HepG2 (cell line): ENCODE results near the gene NDOR1. TPM values are rescaled to one million over a fixed set of nuclear protein-coding genes. Genes with fewer than 3 reads are reported as not detected.

Experiments used
- ATF7-NPFF ChIP-seq: sonication (generic); formaldehyde crosslinking; IDR thresholded peaks from 2 replicates; pipeline ENCODE4 v1.8.1; 2023; ENCODE audit warnings: mild to moderate bottlenecking, low read depth, missing genetic modification reagents, moderate library complexity
- CEBPB ChIP-seq: IDR thresholded peaks from 2 replicates; pipeline ENCODE4 v1.6.1; 2011; ENCODE audit warnings: low read depth, low read length, improper control_type of control experiment, borderline replicate concordance
- CHCHD3 ChIP-seq: sonication (generic); formaldehyde crosslinking; IDR thresholded peaks from 2 replicates; pipeline ENCODE4 v1.8.0; 2022; ENCODE audit warnings: mild to moderate bottlenecking, missing genetic modification reagents, moderate library complexity
- ESRRA ChIP-seq: sonication (generic); formaldehyde crosslinking; IDR thresholded peaks from 2 replicates; pipeline ENCODE4 v1.5.1; 2020; ENCODE audit warnings: mild to moderate bottlenecking, low read depth, missing genetic modification reagents
- MED1 ChIP-seq: sonication (generic); formaldehyde crosslinking; IDR thresholded peaks from 2 replicates; pipeline ENCODE4 v1.4.0; 2020; ENCODE audit warnings: missing genetic modification reagents
- SIN3B ChIP-seq: fragments of 150-350 bp; IDR thresholded peaks from 2 replicates; pipeline ENCODE4 v1.6.1; 2014; ENCODE audit warnings: low read length
- SKI ChIP-seq: fragments of 450-650 bp; IDR thresholded peaks from one replicate; pipeline ENCODE4 v1.6.1; 2018; ENCODE audit warnings: mild to moderate bottlenecking; ENCODE audit not compliant: partially characterized antibody
- SNAI1 ChIP-seq: sonication (generic); formaldehyde crosslinking; IDR thresholded peaks from 2 replicates; pipeline ENCODE4 v1.5.0; 2020; ENCODE audit warnings: mild to moderate bottlenecking, missing genetic modification reagents, borderline replicate concordance
- TEF ChIP-seq: sonication (generic); formaldehyde crosslinking; IDR thresholded peaks from 2 replicates; pipeline ENCODE4 v1.5.0; 2020; ENCODE audit warnings: missing genetic modification reagents
- TFDP1 ChIP-seq: IDR thresholded peaks from 2 replicates; pipeline ENCODE4 v1.6.1; 2016; ENCODE audit warnings: missing compliant biosample characterization, missing genetic modification reagents, borderline replicate concordance
- TOPORS ChIP-seq: sonication (generic); formaldehyde crosslinking; IDR thresholded peaks from 2 replicates; pipeline ENCODE4 v1.8.0; 2023; ENCODE audit warnings: mild to moderate bottlenecking, missing genetic modification reagents
- ZFAT ChIP-seq: sonication (generic); formaldehyde crosslinking; conservative IDR thresholded peaks from 2 replicates; pipeline ENCODE4 v1.8.1; 2023; ENCODE audit warnings: missing genetic modification reagents, inconsistent platforms
- ZNF292 ChIP-seq: sonication (generic); formaldehyde crosslinking; IDR thresholded peaks from 2 replicates; pipeline ENCODE4 v1.8.1; 2022; ENCODE audit warnings: mild to moderate bottlenecking, low read depth, missing genetic modification reagents, borderline replicate concordance
- ZNF331 ChIP-seq: sonication (generic); formaldehyde crosslinking; IDR thresholded peaks from 2 replicates; pipeline ENCODE4 v1.4.0; 2020; ENCODE audit warnings: missing genetic modification reagents
- ZNF354B ChIP-seq: sonication (generic); formaldehyde crosslinking; IDR thresholded peaks from 2 replicates; pipeline ENCODE4 v1.8.0; 2022; ENCODE audit warnings: mild to moderate bottlenecking, missing genetic modification reagents
- ZNF530 ChIP-seq: sonication (generic); formaldehyde crosslinking; IDR thresholded peaks from 2 replicates; pipeline ENCODE4 v1.5.0; 2020; ENCODE audit warnings: low read depth, mild to moderate bottlenecking, missing genetic modification reagents
- ZNF7 ChIP-seq: IDR thresholded peaks from 2 replicates; pipeline ENCODE4 v1.6.1; 2016; ENCODE audit warnings: missing biosample characterization, missing genetic modification reagents
- ZNF879 ChIP-seq: sonication (generic); formaldehyde crosslinking; IDR thresholded peaks from 2 replicates; pipeline ENCODE4 v1.8.1; 2023; ENCODE audit warnings: missing genetic modification reagents
- ZSCAN31 ChIP-seq: sonication (generic); formaldehyde crosslinking; IDR thresholded peaks from 2 replicates; pipeline ENCODE4 v1.5.0; 2020; ENCODE audit warnings: low read depth, mild to moderate bottlenecking, missing genetic modification reagents
- polyA plus RNA-seq, 8 experiments: library from polyadenylated mRNA; depleted of rRNA in 3 of 8; stranded (reverse) in 7 of 8; unstranded in 1 of 8; fragments of >200 nt; fragmentation: Illumina TruSeq in 4 of 8; extraction: Trizol in 4 of 8; gene quantifications; 2 replicates each; pipeline versions ENCODE4 v1.2.1 to v1.2.3, GENCODE V29; 2011 to 2016; ENCODE audit warnings: low read depth in 4 of 8, missing spikeins in 1 of 8, mixed read lengths in 1 of 8; ENCODE audit not compliant: insufficient read depth in 1 of 8
- total RNA-seq, 5 experiments: library from RNA; depleted of rRNA; stranded (reverse); fragments of >200 nt; fragmentation: Illumina TruSeq; extraction: Trizol; gene quantifications; 2 replicates each; pipeline ENCODE4 v1.2.3, GENCODE V29; 2016; ENCODE audit warnings: low read depth in 1 of 5
- TF ChIP-seq, protein P1 (sequence below): sonication (generic); formaldehyde crosslinking; conservative IDR thresholded peaks from 2 replicates; pipeline ENCODE4 v1.4.0; 2020; ENCODE audit warnings: mild to moderate bottlenecking, missing genetic modification reagents, moderate library complexity

Gene NDOR1
- total and polyA plus RNA-seq, 2 of the 13 experiments (the other 11 are each of a cell fraction or from before 2014, with no cell fraction given): 3.6 to 8.7 TPM

DNA sequence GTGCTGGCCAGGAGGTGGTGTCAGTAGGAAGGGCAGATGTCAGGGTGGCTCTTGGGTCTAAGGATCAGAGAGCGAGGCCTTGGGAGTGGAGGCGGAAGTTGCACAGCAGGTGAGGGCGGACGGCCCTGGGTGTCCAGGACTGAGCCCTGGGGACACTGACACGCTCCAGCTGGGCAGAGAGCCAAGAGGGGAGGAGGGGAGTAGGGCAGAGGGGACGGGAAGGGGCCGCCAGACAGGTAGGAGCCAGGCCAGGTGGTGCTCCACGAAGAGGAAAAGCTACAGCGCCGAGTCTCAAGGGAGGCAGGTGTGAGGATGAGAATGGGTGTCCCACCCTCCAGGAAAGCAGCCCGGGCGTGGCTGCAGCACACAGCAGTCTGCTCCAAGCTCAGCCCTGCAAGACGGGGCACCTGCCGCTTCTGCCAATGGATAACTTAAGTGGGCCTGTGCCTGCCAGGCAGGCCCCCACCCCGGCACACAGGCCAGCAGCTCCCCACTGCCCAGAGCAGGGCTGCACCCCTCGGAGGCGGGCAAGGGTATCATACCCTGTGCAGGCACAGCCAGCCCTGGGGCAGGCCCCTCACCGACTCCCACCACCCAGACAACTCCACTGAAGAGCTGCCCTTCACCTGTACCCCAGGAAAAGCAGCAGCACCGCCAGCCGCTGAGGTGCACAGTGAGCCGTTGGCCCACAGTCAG lies 9.8 kb upstream of the NDOR1 start (continued):
- TF ChIP-seq ESRRA (0 out of 2 replicates have a peak, but pooled peaks have one; percentile 49), ATF7-NPFF (no peak), ZNF7 (CRISPR knock-in tag) (no peak), ZNF354B (no peak), SIN3B (no peak), TEF (CRISPR knock-in tag) (no peak), TFDP1 (CRISPR knock-in tag) (no peak), MED1 (CRISPR knock-in tag) (peak; percentile 17; the same call in 1 of the 2 replicates), ZNF530 (CRISPR knock-in tag) (no peak), ZNF292 (no peak), ZNF879 (no peak), ZNF331 (no peak), ZSCAN31 (no peak), SKI (no peak), ZFAT (no peak), CEBPB (no peak), SNAI1 (CRISPR knock-in tag) (no peak), TOPORS (no peak), CHCHD3 (no peak)
- TF ChIP-seq, protein P1, sequence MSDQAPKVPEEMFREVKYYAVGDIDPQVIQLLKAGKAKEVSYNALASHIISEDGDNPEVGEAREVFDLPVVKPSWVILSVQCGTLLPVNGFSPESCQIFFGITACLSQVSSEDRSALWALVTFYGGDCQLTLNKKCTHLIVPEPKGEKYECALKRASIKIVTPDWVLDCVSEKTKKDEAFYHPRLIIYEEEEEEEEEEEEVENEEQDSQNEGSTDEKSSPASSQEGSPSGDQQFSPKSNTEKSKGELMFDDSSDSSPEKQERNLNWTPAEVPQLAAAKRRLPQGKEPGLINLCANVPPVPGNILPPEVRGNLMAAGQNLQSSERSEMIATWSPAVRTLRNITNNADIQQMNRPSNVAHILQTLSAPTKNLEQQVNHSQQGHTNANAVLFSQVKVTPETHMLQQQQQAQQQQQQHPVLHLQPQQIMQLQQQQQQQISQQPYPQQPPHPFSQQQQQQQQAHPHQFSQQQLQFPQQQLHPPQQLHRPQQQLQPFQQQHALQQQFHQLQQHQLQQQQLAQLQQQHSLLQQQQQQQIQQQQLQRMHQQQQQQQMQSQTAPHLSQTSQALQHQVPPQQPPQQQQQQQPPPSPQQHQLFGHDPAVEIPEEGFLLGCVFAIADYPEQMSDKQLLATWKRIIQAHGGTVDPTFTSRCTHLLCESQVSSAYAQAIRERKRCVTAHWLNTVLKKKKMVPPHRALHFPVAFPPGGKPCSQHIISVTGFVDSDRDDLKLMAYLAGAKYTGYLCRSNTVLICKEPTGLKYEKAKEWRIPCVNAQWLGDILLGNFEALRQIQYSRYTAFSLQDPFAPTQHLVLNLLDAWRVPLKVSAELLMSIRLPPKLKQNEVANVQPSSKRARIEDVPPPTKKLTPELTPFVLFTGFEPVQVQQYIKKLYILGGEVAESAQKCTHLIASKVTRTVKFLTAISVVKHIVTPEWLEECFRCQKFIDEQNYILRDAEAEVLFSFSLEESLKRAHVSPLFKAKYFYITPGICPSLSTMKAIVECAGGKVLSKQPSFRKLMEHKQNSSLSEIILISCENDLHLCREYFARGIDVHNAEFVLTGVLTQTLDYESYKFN (CRISPR knock-in tag): peak; percentile 42; the same call in 1 of the 2 replicates
